IPS-18c (cell line): ENCODE measurements around the gene RPL35.

Source experiments
- H3K4me3 ChIP-seq: 2 replicates; pipeline ENCODE4 v1.7.0; 2013; ENCODE audit warnings: low read depth, mild to moderate bottlenecking, low read length, moderate library complexity; ENCODE audit not compliant: insufficient read depth
- H3K9me3 ChIP-seq: one replicate; pipeline ENCODE4 v1.6.1; 2013; ENCODE audit warnings: mild to moderate bottlenecking, low read length, moderate library complexity; ENCODE audit not compliant: control insufficient read depth, insufficient read depth

The RPL35 gene

DNA sequence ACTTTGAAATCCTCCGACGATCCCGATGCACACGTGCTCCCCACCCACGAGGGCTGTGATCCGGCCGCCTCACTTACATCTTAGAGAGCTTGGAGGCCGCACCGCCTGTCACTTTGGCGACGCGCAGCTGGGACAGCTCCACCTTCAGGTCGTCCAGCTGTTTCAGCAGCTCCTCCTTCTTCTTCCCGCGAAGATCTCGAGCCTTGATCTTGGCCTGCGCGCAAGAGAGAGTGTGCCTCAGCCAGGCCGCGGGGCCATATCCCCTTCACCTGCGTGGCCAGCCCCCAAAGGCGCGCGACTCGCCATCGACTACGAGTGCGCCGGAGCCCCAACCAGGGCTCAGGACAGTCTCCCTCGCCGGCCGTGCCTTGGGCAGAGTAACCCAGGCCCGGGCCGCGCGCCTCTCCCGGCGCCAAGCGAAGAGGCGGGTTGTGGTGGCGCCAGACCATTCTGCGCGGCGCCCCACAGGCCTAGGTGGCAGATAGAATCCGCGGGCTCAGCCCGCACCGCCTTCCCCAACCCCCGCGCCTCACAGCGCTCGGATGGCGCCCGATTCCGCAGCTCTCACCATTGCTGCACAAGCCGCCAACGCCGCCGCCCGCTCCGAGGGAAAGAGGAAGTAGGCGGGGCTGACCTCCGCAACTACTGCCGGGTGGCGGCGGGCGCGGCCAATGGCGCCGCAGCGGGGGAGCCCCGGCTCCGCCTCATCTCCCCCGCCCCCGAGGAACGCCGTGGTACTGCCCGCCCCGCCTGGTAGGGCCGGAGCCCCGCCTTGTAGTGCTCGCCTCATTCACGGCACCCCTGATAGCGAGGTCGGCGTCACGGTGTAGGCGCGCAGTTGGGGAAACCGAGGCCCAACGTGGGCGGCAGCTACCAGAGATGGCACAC lies at the start of gene RPL35, which contains the start of gene ARPC5L:
RPL35 (minus strand) TSS at position 616 of the 888 bp plus-strand sequence; CDS start at position 571, 45 bp downstream.
ARPC5L (plus strand) TSS at position 789 of the 888 bp plus-strand sequence. CDS start 7,161 bp downstream, outside the sequence.
- Histone ChIP-seq H3K4me3 (peak within 1 kb of the TSS; percentile 98), H3K9me3 (peaks cover 2% of the 10 kb centered on the region)

DNA sequence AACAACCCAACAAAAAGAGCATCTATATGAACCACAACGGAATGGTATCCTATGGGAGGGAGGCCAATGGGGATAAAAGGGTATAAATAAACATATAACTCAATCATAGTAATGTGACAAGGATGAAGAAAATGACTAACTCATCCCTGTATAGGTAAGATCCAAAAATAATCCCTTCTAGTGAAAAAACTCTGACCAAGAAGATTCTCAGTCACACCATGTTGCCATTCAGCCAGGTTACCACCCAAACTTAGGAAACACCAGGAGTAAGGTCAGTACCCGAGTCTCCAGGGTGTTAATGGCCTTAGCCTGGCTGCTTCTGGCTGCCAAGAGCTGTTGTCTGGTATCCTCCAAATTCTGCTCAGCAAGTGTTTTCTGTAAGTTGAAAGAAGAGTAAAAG lies 46.3 kb upstream of the RPL35 start:
- no peak overlapping the region for H3K4me3 ChIP-seq
- no peaks in the 10 kb centered on the region for H3K9me3 ChIP-seq

DNA sequence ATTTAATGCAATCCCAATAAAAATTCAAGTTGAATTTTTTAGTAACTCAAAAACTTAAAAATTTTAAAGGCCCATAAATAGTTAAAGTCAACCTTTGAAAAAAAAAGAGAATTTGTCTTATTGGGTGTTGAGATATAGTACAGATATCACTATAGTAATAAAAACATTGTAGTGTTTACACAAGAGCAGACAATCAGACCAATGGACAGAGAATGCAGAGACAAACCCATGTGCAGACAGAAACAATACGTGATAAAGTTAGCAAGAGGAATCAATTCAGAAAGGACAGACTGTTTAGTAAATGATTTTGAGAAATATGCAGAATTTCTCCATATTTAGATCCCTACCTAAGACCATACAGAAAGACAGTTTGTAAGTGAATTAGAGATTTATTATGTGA lies 45.2 kb upstream of the RPL35 start:
- Histone ChIP-seq H3K9me3 (no peaks in the 10 kb centered on the region), H3K4me3 (no peak overlapping the region)

DNA sequence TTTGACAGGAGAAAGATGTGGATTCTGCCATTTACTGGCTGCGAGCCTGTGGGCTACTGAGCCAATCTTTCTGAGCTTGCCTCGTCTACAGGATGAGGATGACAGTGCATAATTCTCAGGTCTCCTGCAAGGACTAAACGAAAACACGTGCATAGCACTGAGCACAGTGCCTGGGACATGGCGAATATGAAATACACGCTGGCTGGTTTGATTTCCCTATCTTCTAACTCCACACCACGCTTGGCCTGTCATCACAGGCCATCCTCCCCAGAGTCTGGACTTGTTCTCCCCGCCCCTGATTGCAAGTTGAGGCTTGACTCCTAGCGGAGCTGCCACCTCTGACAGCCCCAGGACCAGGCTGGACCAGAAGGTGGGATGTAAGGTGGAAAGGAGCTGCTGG lies 38.1 kb upstream of the RPL35 start:
- no peaks in the 10 kb centered on the region for H3K9me3 ChIP-seq
- H3K4me3 ChIP-seq: no peak overlapping the region

DNA sequence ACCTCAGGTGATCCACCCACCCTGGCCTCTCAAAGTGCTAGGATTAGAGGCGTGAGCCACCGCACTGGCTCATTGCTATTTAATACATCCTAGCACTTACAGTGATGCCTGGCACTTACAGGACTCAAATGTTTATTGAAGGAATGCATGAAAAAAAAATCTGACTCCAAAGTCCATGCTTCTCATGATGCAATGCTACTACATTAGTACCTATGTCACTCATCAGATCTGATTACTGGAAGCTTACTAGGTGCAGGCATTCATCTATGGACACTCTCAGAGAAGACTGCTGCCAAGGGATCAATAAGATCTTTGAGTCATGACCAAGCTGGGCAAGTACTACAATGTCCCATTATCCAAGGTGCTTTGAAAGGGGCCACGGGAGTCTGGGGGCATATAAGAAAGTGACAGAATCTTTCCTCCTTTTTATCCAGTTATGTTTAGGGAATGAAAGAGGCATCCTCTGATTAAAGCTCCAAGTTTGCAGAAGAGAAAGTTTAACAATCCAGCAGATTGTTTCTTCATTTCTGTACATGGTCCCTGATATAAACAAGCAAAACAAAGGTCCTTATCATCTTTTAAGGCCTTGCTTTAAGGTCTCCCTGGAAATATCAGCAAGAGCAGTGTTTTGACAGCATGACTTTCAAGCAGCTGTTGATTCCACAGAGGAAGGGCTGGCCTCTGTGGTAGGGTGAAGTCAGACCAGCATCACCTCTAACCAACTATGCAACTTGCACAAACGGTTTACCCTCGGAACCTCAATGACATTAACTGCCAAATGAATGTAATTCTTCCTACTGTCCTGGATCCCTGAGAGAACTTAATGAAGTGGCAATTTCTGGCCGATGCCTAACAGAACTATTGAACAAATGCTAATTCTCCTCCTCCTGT lies 36.1 kb upstream of the RPL35 start:
- Histone ChIP-seq H3K4me3 (no peak overlapping the region), H3K9me3 (no peaks in the 10 kb centered on the region)

DNA sequence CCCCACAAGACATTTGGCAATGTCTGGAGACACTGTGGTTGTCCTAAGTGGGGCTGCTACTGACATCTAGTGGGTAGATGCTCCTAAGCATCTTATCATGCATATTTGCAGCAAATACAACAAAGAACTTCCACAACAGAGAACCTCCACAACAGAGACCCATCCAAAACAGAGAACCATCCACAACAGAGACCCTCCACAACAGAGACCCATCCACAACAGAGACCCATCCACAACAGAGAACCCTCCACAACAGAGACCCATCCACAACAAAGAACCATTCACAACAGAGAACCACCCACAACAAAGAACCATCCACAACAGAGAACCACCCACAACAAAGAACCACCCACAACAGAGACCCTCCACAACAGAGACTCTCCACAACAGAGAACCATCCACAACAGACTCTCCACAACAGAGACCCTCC lies 33.0 kb upstream of the RPL35 start:
- no peaks in the 10 kb centered on the region for H3K9me3 ChIP-seq
- H3K4me3 ChIP-seq: no peak overlapping the region

DNA sequence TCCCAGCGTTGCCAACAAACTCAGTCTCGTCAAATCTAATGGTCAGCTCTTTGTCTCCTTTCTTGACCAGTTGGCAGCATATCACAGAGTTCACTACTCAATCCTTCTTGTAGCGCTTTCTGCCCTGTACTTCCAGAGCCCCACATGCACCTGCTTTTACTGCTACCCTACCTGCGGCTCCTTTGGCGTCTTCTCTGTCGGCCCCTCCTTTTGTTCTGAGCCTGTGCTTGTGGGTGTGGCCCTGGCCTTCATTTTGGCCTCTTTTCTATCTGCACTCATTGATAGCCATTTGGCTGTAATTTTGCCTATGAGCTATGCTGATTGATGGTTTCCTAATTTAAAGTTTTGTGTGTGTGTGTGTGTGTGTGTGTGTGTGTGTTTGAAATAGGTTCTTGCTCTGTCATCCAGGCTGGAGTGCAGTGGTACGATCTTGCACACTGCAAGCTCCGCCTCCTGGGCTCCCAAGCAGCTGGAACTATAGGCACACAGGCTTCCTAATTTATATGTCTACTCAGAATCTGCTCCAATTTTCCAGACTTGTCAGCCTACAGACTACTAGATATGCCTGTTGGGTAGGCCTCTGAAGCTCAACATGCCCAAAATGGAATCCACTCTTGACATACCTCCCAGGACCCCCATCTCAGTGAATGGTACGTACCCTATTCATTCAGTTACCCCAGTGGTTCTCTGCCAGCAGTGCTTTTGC lies 32.4 kb upstream of the RPL35 start:
- Histone ChIP-seq H3K9me3 (no peaks in the 10 kb centered on the region), H3K4me3 (no peak overlapping the region)

DNA sequence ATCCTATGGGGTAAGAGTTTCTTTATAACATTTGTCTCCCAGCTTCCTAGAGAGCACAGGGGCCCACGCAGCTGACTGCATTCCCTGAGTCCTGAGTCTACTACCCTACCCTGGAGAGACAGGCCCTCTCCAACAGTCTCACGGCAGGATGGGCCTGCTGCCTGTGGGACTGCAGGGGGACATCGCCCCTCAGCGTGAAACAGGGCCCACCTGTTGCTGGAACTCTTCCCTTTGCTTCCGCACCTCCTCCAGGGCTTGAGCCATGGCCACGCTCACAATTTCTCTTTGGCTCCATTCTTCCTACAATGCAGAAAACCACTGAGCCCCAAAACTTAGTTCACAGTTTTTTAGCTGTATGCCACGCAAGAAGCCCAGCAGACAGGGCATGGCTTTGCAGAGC lies 28.4 kb upstream of the RPL35 start:
- no peak overlapping the region for H3K4me3 ChIP-seq
- no peaks in the 10 kb centered on the region for H3K9me3 ChIP-seq

DNA sequence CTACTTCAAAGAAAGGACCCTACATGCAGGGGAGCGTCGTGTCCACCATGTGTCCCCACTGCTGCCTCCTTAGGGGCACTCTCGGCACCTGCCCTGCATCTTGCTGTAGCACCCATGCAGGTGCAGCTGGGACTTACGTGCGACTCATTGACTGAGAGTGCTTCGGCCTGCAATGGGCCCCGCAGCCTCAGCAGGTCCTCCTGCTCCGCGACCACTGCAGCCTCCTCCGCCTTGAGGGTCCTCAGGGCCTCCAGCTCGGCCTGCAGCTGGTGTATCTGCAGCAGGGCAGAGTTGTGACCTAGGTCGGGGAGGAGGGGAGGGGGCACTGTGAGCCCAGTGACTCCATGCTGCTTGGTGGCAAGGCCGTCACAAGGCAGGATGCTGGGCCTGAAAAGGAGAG lies 27.2 kb upstream of the RPL35 start:
- Histone ChIP-seq H3K4me3 (no peak overlapping the region), H3K9me3 (no peaks in the 10 kb centered on the region)

DNA sequence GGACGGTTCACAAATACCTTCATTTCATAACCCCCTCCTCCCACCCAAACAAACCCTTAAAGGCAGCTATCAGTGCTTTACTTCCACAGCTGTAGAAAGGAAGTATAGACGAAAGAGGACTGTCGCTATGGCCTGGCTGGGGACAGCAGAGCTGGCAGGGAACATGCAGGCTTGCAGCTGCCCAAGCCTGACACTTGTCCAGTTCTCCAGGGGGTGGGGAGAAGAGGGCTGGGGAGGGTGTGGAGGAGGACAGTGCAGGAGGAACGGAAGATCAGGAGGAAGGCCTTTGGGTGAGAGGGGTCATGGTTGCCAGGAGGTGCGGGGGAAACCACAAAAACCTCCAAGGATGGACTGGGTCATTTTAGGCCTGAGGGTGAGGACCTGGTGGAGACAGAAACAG lies 26.1 kb upstream of the RPL35 start:
- H3K9me3 ChIP-seq: no peaks in the 10 kb centered on the region
- H3K4me3 ChIP-seq: no peak overlapping the region

DNA sequence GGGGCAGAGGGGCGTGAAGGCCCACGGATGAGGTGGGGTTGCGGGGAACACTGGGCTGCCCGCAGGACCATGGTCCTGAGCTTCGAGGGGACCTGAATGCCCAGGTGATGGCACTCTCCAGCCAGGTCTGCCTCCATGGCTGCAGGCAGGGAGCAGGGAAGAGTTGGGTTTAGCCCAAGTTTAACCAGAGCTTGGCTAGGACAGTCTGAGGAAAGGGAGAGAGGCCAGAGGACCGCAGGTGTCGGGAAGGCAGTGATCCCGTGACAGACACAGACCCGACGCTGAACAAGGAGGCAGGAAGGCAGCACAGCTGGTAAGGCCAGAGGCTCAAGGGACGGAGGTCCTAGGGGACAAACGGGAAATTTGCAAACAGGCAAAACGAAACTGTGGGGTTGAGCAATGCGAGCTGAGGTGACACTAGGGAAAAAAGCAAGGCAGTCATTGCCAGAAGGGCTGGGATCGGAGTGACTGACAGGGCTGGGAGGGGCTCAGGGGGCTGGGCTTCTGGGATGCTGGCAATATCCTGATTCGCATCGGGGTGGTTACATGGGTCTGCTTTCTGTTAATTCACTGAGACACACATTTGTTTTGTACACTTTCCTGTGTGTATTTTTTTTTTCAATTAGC lies 25.2 kb upstream of the RPL35 start:
- H3K4me3 ChIP-seq: no peak overlapping the region
- no peaks in the 10 kb centered on the region for H3K9me3 ChIP-seq

DNA sequence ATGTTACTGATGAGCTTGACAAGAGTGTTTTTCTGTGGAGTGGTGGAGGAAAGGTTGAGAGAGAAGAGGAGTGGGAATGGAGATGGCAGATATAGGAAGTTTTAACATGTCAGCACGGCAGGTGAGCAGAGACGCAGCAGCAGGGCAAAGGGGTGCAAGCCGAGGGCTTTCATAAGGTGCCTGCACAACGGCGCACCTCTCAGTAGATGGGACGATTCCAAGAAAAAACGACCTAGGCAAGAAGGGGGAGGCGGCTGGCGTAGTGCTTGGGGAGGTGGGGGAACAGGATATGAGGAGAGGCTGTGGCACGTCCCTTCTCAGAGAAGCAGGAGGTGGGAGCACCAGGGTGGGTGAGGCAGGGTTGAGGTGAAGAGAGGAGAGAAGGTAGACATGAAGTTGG lies 24.7 kb upstream of the RPL35 start:
- Histone ChIP-seq H3K4me3 (no peak overlapping the region), H3K9me3 (no peaks in the 10 kb centered on the region)

DNA sequence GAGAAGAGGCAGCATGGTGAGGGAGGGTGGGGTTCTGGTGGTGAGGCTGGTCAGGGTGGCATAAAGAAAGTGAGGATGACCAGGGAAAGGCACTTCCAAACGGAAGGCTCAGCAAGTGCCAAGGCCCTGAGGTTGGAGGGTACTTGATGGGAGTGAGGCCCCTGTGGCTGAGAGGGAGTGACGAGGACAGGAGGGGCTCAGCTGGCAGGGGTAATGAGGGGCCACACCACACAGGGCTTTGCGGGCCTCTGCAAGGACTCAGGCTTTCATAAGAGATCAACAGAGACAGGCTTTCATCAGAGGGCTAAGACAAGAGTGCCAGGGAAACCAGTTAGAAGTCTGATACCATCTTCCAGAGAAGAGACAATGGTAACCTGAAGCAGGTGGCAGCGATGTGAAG lies 23.8 kb upstream of the RPL35 start:
- H3K4me3 ChIP-seq: no peak overlapping the region
- H3K9me3 ChIP-seq: no peaks in the 10 kb centered on the region

DNA sequence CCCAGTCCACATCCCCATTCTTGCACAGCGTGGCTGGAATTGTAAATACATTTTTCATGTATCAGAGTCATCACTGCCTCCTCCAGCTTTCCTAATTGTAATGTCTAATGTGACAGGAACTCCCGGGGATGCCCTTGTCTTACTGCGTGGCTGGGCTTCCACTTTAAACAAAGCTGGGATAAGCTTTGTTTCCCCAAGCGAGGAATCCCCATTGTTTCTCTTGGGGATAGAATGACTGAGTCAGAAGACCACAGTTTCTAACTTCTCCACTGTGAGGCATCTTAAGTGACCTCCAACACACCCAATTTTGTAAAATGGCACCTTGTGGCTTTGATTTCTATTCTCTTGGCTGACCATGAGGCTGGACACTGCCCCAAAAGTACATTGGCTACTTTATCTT lies 22.6 kb upstream of the RPL35 start:
- H3K4me3 ChIP-seq: no peak overlapping the region

DNA sequence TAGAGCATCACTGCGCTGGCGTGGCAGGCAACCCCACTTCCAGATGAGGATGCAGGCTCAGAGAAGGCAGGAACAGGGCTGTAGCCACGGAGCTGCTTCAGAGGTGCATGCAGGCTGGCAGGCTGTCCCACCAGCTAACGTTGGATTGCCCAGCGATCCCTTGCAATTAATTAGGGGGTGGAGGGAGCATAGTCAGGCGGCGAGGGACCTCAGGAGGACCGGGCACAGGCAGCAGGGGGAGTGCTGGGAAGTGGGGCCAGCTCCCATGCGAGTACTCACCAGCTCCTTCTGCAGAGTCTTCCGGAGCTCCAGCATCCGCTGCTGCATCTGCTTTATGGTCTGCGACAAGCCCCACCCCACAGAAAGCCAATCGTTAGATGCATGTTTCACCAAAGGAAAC lies 20.5 kb upstream of the RPL35 start:
- H3K9me3 ChIP-seq: no peaks in the 10 kb centered on the region
- no peak overlapping the region for H3K4me3 ChIP-seq

More for the DNA sequence above, 22.6 kb upstream of the RPL35 start:
- H3K9me3 ChIP-seq: no peaks in the 10 kb centered on the region

DNA sequence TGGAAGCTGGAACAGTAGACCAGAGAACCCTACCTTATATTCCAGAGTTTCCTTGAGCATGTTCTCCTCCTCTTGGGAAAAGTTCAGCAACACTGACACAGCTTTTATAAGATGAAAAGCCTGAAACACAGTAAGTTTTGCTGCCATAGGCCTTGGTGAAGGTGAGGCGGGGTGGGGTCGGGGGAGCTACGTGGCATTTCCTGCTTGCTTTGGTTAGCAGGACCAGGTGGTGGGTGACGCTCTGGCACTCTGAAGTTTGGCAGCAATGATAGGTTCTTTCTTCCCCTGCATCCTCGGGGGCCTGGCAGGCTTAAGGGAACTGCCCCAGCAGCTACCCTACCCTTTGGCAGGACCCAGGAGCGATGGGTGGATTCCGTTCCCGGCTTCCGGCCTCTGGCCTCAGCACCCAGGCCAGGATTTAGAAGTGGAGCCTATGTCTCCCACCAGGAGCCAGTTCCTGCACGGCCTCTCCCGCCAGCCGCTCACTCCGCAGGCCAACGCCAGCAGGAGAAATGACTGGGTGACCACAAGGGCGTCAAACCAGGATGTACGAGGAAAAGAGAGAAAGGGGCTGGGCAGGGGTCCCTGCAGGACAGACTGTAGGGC lies 19.5 kb upstream of the RPL35 start:
- Histone ChIP-seq H3K4me3 (no peak overlapping the region), H3K9me3 (no peaks in the 10 kb centered on the region)

DNA sequence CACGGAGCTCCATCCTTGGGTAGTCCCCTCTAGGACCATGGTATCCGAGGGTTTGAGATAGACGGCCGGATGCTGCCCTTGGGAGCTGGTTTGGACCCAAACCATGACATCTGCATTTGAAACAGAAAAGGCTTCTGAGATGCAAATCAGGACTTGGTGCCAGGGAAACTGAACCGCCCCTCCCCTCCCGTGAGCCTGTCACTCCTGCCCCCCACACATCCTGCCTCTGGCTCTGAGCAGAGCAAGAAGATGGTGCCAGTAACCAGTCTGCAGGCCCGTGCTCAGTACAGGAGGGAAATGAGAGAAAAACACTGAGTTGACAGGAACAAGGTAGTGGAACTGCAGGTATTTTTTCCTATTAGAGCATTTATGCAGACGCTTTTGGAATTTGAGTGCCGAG lies 18.7 kb upstream of the RPL35 start:
- H3K4me3 ChIP-seq: no peak overlapping the region
- H3K9me3 ChIP-seq: no peaks in the 10 kb centered on the region
